Skeletal muscle tissue (tissue), 4 donors: Measurements from ENCODE around the gene MAN2C1. TPM values are rescaled to one million over a fixed set of nuclear protein-coding genes. Genes with fewer than 3 reads are reported as not detected.
"Not testable (repeated sequence)": the region's sequence is repeated elsewhere in the genome, so short reads cannot be mapped to it uniquely, and the experiment has no call there.

Experiments used
- H3K27ac ChIP-seq: one replicate; pipeline ENCODE4 v1.7.0; 2013; ENCODE audit warnings: mild to moderate bottlenecking, low read depth, low read length, inconsistent platforms
- H3K27me3 ChIP-seq, 3 donors: one replicate each; pipeline ENCODE4 v1.7.0; 2013; ENCODE audit warnings: low read length in 3 of 3; ENCODE audit not compliant: control insufficient read depth in 3 of 3, insufficient read depth in 3 of 3
- H3K36me3 ChIP-seq, 3 donors: one replicate each; pipeline ENCODE4 v1.7.0; 2013; ENCODE audit warnings: low read length in 3 of 3; ENCODE audit not compliant: control insufficient read depth in 3 of 3, insufficient read depth in 3 of 3
- H3K4me1 ChIP-seq, 3 donors: one replicate each; pipeline ENCODE4 v1.7.0; 2013; ENCODE audit warnings: low read length in 3 of 3, mild to moderate bottlenecking in 3 of 3; ENCODE audit not compliant: control insufficient read depth in 3 of 3, insufficient read depth in 3 of 3
- H3K4me3 ChIP-seq, 3 donors: one replicate each; pipeline ENCODE4 v1.7.0; 2013; ENCODE audit warnings: low read length in 3 of 3
- H3K9ac ChIP-seq, 3 donors: one replicate each; pipeline ENCODE4 v1.7.0; 2013; ENCODE audit warnings: low read length in 3 of 3, mild to moderate bottlenecking in 3 of 3, moderate library complexity in 2 of 3, low read depth in 1 of 3
- H3K9me3 ChIP-seq, 3 donors: one replicate each; pipeline ENCODE4 v1.7.0; 2013; ENCODE audit warnings: low read length in 3 of 3; ENCODE audit not compliant: control insufficient read depth in 3 of 3
- total RNA-seq: library from RNA; depleted of rRNA; stranded (reverse); fragments of >200 nt; gene quantifications from one replicate; pipeline ENCODE4 v1.2.3, GENCODE V29; 2014
- donor health status: Osteomylitis.

Gene MAN2C1
- total RNA-seq, 1 donor from 2014 or later, result 80.4 TPM

DNA sequence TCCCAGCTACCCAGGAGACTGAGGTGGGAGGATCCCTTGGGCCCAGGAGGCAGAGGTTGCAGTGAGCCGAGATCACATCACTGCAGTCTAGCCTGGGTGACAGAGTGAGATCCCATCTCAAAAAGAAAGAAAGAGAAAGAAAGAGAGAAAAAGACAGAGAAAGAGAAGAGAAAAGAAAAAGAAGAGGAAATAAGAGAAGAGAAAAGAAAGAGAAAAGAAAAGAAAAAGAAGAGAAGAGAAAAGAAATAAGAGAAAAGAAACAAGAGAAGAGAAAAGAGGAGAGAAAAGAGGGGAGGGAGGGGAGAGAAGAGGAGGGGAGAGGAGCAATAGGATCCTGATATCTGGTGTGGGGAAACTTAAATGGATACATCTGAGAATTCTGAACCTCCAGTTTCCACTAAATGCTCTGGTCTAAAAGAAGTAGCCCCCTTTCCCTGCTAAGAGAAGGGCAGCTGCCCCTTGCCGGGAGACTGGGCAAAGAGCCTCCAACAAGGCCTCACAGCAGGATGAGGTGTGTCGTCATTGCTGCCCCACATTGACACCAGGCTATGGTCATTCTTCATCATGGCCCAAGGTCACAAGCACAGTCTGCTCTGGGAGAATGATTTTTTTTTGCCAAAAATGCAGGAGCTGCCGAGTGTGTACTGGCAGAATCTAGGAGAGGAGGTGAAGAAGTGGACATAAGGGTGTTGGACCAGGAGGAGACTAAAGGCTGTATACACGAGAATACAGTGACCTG lies 53.7 kb downstream of the MAN2C1 start:
- H3K4me3 ChIP-seq, result no peak overlapping the region
- H3K4me1 ChIP-seq, result no peaks in the 10 kb centered on the region
- H3K27ac ChIP-seq, result no peak overlapping the region
- H3K36me3 ChIP-seq, result no peaks in the 10 kb centered on the region
- no peaks in the 10 kb centered on the region for H3K27me3 ChIP-seq
- H3K9me3 ChIP-seq, result no peaks in the 10 kb centered on the region
- no peak overlapping the region for H3K9ac ChIP-seq

DNA sequence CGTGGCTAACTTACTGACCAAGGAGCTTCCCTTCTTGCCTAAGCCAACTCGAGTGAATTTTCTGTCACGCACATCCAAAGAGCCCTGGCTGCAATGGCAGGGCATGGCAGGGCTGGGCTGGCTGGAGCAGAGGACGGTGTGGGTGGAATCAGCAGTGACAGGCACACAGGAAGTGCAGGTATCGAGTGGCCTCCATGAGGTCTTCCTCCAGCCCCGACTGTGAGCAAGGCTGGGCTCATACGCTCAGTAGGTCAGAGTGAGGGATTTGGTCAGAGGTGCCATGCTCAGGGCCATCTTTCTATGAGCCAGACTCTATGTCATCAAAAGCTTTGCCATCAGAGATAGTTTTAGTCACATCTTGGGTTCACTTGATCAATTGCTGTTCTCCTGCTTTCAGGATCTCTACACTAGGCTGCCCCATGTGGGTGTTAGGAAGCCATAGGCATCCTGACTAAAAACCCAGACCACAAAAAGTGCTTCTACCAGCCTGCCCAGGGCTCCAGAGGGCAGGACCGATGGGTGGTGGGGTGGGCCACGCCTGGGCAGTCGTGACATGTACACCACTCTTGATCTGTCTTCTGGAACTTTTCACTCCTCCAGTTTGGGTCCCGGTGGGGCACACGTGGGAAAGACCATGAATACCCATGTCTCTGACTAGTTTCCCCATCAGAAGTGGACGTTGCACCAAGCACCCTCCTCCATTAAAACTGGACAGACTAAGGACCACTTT lies 55.1 kb downstream of the MAN2C1 start:
- no peak overlapping the region for H3K9ac ChIP-seq
- H3K4me3 ChIP-seq, result no peak overlapping the region
- no peak overlapping the region for H3K27ac ChIP-seq
- no peaks in the 10 kb centered on the region for H3K9me3 ChIP-seq
- H3K36me3 ChIP-seq, result no peaks in the 10 kb centered on the region
- H3K27me3 ChIP-seq, result peaks cover under 1 to 5% (median under 1%) of the 10 kb centered on the region in 3 donors
- no peaks in the 10 kb centered on the region for H3K4me1 ChIP-seq

DNA sequence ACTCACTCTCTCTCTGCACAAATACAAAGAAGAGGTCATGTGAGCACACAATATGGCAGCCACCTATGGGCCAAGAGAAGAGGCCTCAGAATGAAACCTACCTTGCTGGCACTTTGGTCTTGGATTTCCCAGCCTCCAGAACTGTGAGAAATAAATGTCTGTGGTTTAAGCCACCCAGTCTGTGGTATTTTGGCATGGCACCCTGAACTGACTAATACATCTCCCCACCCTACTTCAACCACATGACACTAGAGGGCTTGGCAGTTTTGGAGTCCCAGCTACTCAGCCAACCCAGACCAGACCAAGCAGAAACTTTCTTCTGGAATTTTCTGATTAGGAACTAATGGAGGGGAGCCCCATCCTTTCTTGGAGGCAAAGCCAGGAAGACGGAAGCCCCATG lies 55.9 kb downstream of the MAN2C1 start:
- H3K27ac ChIP-seq, H3K9ac ChIP-seq, H3K4me3 ChIP-seq, H3K9me3 ChIP-seq, H3K36me3 ChIP-seq, H3K4me1 ChIP-seq: not testable (repeated sequence)
- H3K27me3 ChIP-seq, result peaks cover 5 to 13% (median 8%) of the 10 kb centered on the region in 3 donors

DNA sequence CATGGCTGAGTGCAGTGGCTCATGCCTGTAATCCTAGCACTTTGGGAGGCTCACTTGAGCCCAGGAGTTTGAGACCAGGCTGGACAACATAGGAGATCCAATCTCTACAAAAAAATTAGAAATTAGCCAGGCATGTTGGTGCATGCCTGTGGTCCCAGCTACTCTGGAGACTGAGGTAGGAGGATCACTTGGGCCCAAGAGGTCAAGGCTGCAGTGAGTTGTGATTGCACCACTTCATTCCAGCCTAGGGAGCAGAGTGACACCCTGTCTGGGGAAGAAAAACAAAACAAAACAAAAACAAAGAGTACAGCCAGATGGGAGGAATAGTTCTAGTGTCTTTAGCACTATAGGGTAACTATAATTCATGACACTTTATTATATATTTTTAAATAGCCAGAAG lies 58.7 kb downstream of the MAN2C1 start:
- no peaks in the 10 kb centered on the region for H3K9me3 ChIP-seq
- H3K9ac ChIP-seq, result no peak overlapping the region
- H3K4me3 ChIP-seq, result no peak overlapping the region
- H3K36me3 ChIP-seq, result no peaks in the 10 kb centered on the region
- no peak overlapping the region for H3K27ac ChIP-seq
- no peaks in the 10 kb centered on the region for H3K4me1 ChIP-seq
- peaks cover 5 to 24% (median 14%) of the 10 kb centered on the region in 3 donors for H3K27me3 ChIP-seq

- no peak overlapping the region for H3K27ac ChIP-seq
- H3K4me3 ChIP-seq, result no peak overlapping the region
- no peaks in the 10 kb centered on the region for H3K36me3 ChIP-seq
- no peak overlapping the region for H3K9ac ChIP-seq
- H3K9me3 ChIP-seq, result no peaks in the 10 kb centered on the region
- H3K4me1 ChIP-seq, result no peaks in the 10 kb centered on the region
- H3K27me3 ChIP-seq, result peaks cover 5 to 27% (median 14%) of the 10 kb centered on the region in 3 donors
Measured at GRCh38 chr15:75307778-75308390, 60.5 kb downstream of the MAN2C1 start.

- H3K4me3 ChIP-seq, result no peak overlapping the region
- H3K4me1 ChIP-seq, result no peaks in the 10 kb centered on the region
- H3K9me3 ChIP-seq, result no peaks in the 10 kb centered on the region
- H3K27ac ChIP-seq, result no peak overlapping the region
- H3K27me3 ChIP-seq, result peaks cover 5 to 32% (median 14%) of the 10 kb centered on the region in 3 donors
- no peak overlapping the region for H3K9ac ChIP-seq
- H3K36me3 ChIP-seq, result no peaks in the 10 kb centered on the region
Measured at GRCh38 chr15:75306188-75306587, 62.2 kb downstream of the MAN2C1 start.

Other genes starting within 250 kb of the MAN2C1 start
- 2.6 TPM for gene C15orf39, start 166.7 kb downstream of the MAN2C1 start, total RNA-seq
- not detected for gene GOLGA6C, start 110.3 kb downstream of the MAN2C1 start, total RNA-seq
- under 0.01 TPM for gene GOLGA6D, start 85.8 kb downstream of the MAN2C1 start, total RNA-seq
- gene COMMD4, start 32.5 kb downstream of the MAN2C1 start, total RNA-seq, result 13.6 TPM
- 4.7 TPM for gene NEIL1, start 21.6 kb downstream of the MAN2C1 start, total RNA-seq
- gene SIN3A, start 83.1 kb upstream of the MAN2C1 start, total RNA-seq, result 40.7 TPM
- gene PTPN9, start 210.7 kb upstream of the MAN2C1 start, total RNA-seq, result 11.5 TPM